Measurements from ENCODE around the gene NFATC3. TPM values are rescaled to one million over a fixed set of nuclear protein-coding genes. Genes with fewer than 3 reads are reported as not detected.

Gene NFATC3
- total RNA-seq, 4 donors from 2014 or later, result 67.7 to 107 (median 71.7) TPM

GRCh38 chr16:68231384-68232136 is 146.4 kb downstream of the NFATC3 start:
- Histone ChIP-seq H3K36me3 (peaks cover 27 to 31% of the 10 kb centered on the region in 2 donors), H3K27ac (no peak overlapping the region), H3K4me3 (replicated peaks in 1 of 3) (no peak overlapping the region), H3K27me3 (no peaks in the 10 kb centered on the region), H3K9me3 (no peaks in the 10 kb centered on the region), H3K4me1 (peaks cover 26 to 33% of the 10 kb centered on the region in 2 donors)
- no peak for DNase-seq
- intact Hi-C loops (cut with DNase I), result loop anchor here (10.0 kb wide), 1 partner anchor 237 kb away; the partner anchor contains the start of gene DPEP2
- WGBS, 2 donors, result 89 to 94% methylated on average over 7 to 25 of the region's 26 CpGs
- TF ChIP-seq CTCF (IDR thresholded peaks at IDR 0.05), result no peak
- no peak for TF ChIP-seq POLR2A (IDR thresholded peaks at IDR 0.05)

- Histone ChIP-seq H3K27ac (peak overlapping the region in 1 of 3 donors; percentile 58), H3K4me1 (peaks cover 29 to 37% of the 10 kb centered on the region in 2 donors), H3K36me3 (peaks cover 27 to 31% of the 10 kb centered on the region in 2 donors), H3K4me3 (replicated peaks in 1 of 3) (no peak overlapping the region), H3K27me3 (no peaks in the 10 kb centered on the region), H3K9me3 (no peaks in the 10 kb centered on the region)
- TF ChIP-seq POLR2A (IDR thresholded peaks at IDR 0.05) (no peak), CTCF (IDR thresholded peaks at IDR 0.05) (no peak)
- 90 to 91% methylated on average over 13 of the region's 16 CpGs for WGBS, 2 donors
- no peak for DNase-seq
- intact Hi-C loops (cut with DNase I), result loop anchor here (10.0 kb wide), 1 partner anchor 238 kb away; the partner anchor contains the start of gene DPEP2
These were observed 147.2 kb downstream of the NFATC3 start for GRCh38 chr16:68232335-68232734.

GRCh38 chr16:68233085-68233834 is 148.1 kb downstream of the NFATC3 start:
- no peak for DNase-seq
- WGBS, 2 donors, result 83 to 88% methylated on average over 5 of the region's 5 CpGs
- intact Hi-C loops (cut with DNase I), result loop anchor here (10.0 kb wide), 1 partner anchor 238 kb away; the partner anchor contains the start of gene DPEP2
- TF ChIP-seq CTCF (IDR thresholded peaks at IDR 0.05) (no peak), POLR2A (IDR thresholded peaks at IDR 0.05) (no peak)
- H3K27me3 ChIP-seq, result no peaks in the 10 kb centered on the region
- no peak overlapping the region for H3K4me3 ChIP-seq (replicated peaks in 1 of 3)
- H3K27ac ChIP-seq, result peak overlapping the region in 2 of 3 donors; percentile 58 to 60
- H3K36me3 ChIP-seq, result peaks cover 27 to 31% of the 10 kb centered on the region in 2 donors
- H3K4me1 ChIP-seq, result peaks cover 28 to 34% of the 10 kb centered on the region in 2 donors
- H3K9me3 ChIP-seq, result no peaks in the 10 kb centered on the region

DNA sequence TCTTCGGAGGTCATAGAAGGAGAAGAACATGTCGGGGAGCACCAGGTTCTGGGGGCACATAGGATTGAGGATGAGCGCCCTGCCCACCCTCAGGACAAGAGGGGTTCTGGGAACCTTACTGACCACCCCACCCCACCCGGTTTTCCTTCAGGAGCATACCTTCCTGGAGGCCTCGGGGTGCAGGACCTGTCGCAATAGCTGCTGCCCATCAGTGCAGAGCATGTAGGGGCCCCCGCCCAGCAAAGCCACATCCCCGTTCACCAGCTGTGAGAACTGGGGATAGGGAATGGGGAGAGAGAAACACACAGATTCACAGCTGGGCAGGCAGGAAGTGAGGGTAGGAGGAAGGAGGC is 148.6 kb downstream of the NFATC3 start:
- Histone ChIP-seq H3K4me3 (replicated peaks in 1 of 3) (no peak overlapping the region), H3K27me3 (no peaks in the 10 kb centered on the region), H3K36me3 (peaks cover 27 to 31% of the 10 kb centered on the region in 2 donors), H3K4me1 (peaks cover 31 to 36% of the 10 kb centered on the region in 2 donors), H3K9me3 (no peaks in the 10 kb centered on the region), H3K27ac (peak overlapping the region in 2 of 3 donors; percentile 58 to 60)
- intact Hi-C loops (cut with DNase I), result loop anchor here (10.0 kb wide), 1 partner anchor 239 kb away; the partner anchor contains the start of gene DPEP2
- DNase-seq, result no peak
- TF ChIP-seq POLR2A (IDR thresholded peaks at IDR 0.05) (no peak), CTCF (IDR thresholded peaks at IDR 0.05) (no peak)
- WGBS, 2 donors, result 33 to 52% methylated on average over 6 to 7 of the region's 8 CpGs
